ENCODE data around the gene SNX20. TPM values are rescaled to one million over a fixed set of nuclear protein-coding genes. Genes with fewer than 3 reads are reported as not detected.

Gene SNX20
- total RNA-seq, 1 donor from 2014 or later, result not detected

- Mint-ChIP-seq H3K4me1 (ENCODE audit: unreplicated experiment) (peaks cover 20% of the 10 kb centered on the region), H3K4me3 (no peak overlapping the region), H3K36me3 (no peaks in the 10 kb centered on the region), H3K27ac (no peak overlapping the region), H3K9me3 (no peaks in the 10 kb centered on the region), H3K27me3 (peaks cover 34% of the 10 kb centered on the region)
- DNase-seq (ENCODE audit: extremely low spot score, unreplicated experiment), result no peak
- TF ChIP-seq CTCF (conservative IDR thresholded peaks at IDR 0.05), result no peak
These were observed 15.0 kb upstream of the SNX20 start for GRCh38 chr16:50696126-50696525.

DNA sequence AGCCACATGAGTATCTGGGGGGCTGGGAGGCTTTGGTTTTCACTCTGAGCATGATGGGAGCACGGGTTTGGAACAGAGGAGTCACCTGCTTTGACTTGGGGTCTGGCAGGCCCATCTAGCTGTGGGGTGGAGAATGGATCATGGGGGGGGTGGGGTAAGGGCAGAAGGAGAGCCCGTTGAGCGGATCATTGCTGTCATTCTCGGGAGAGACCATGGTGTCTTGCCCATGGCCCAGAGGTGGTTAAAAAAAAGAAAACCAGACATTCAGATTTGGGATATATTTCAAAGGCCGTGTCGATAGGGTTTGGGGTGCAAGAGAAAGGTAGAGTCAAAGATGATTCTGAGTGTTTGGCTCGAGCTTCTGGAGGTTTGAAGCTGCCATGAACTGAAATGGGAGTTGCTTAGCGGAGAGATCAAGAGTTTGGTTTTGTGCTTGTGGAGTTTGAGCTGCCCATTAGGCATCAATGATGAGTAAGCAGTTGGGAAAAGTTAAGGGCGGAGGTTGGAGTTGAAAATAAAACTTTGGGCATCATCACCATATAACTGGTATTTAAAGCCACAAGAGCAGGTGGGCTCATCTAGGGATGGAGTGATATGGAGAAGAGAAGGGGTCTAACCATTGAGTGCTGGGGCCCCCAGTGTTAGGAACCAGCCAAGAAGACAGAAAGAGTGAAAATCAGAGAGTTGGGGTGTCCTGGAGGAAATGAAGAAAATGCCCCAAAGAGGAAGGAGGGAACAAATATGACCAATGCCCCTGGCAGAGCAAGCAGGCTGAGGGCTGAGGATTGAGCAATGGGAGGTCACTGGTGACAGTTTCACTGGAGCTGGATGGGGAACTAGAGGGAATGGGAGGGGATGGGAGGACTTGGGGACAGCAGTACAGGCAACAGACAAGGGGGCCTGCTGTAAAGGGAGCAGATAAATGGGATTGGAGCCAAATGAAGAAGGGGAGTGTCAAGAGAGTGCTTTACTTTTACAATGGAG lies 14.2 kb upstream of the SNX20 start:
- no peak for DNase-seq (ENCODE audit: extremely low spot score, unreplicated experiment)
- Mint-ChIP-seq H3K4me3 (no peak overlapping the region), H3K4me1 (ENCODE audit: unreplicated experiment) (peaks cover 20% of the 10 kb centered on the region), H3K36me3 (no peaks in the 10 kb centered on the region), H3K27ac (no peak overlapping the region), H3K9me3 (no peaks in the 10 kb centered on the region), H3K27me3 (peaks cover 41% of the 10 kb centered on the region)
- no peak for TF ChIP-seq CTCF (conservative IDR thresholded peaks at IDR 0.05)

- Mint-ChIP-seq H3K9me3 (no peaks in the 10 kb centered on the region), H3K4me3 (peak overlapping the region; percentile 71), H3K36me3 (no peaks in the 10 kb centered on the region), H3K27me3 (peaks cover 41% of the 10 kb centered on the region), H3K4me1 (ENCODE audit: unreplicated experiment) (peaks cover 20% of the 10 kb centered on the region), H3K27ac (no peak overlapping the region)
- no peak for TF ChIP-seq CTCF (conservative IDR thresholded peaks at IDR 0.05)
- DNase-seq (ENCODE audit: extremely low spot score, unreplicated experiment), result no peak
These were observed 13.1 kb upstream of the SNX20 start for GRCh38 chr16:50694206-50694605.

DNA sequence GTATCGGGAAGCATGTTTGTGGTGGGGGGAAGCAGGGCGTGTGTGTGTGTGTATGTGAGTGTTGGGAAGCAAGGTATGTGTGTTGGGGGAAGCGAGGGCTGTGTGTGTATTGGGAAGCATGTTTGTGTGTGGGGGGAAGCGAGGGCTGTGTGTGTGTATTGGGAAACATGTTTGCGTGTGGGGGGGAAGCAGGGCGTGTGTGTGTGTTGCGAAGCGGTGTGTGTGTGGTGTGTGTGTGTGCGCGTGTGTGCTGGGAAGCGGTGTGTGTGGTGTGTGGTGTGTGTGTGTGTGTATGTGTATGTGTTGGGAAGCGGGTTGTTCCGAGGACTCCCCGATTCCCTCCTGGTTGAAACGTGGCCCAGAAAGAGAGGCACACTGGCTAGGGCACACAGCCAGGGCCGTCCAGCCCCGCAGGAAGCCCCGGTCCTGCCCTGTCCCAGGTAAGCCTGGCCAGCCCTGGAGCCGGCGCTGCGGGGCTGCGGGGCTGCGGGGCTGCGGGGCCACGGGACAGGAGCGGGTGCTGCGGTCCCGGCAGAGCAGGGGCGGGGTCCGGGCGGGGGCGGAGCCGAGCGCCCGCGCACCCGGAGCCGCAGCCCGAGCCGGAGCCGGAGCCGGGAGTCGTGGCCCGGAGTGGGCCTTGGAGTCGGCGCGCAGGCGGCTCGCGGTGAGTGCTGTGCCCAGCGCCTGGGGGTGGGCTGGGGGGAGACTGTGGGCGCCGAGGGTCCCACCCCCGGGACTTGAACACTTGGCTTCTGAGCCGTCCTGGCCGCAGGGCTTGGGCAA lies 12.1 kb upstream of the SNX20 start, which contains the start of gene NOD2:
NOD2 (plus strand) TSS at position 608 of the 783 bp plus-strand sequence. CDS start 5,890 bp downstream, outside the sequence.
- no peak for TF ChIP-seq CTCF (conservative IDR thresholded peaks at IDR 0.05)
- no peak for DNase-seq (ENCODE audit: extremely low spot score, unreplicated experiment)
- no peaks in the 10 kb centered on the region for H3K36me3 Mint-ChIP-seq
- H3K4me3 Mint-ChIP-seq, result peak within 1 kb of the TSS; percentile 71
- H3K27me3 Mint-ChIP-seq, result peaks cover 41% of the 10 kb centered on the region
- H3K4me1 Mint-ChIP-seq (ENCODE audit: unreplicated experiment), result peaks cover 19% of the 10 kb centered on the region
- H3K27ac Mint-ChIP-seq, result no peak within 1 kb of the TSS
- H3K9me3 Mint-ChIP-seq, result no peaks in the 10 kb centered on the region

DNA sequence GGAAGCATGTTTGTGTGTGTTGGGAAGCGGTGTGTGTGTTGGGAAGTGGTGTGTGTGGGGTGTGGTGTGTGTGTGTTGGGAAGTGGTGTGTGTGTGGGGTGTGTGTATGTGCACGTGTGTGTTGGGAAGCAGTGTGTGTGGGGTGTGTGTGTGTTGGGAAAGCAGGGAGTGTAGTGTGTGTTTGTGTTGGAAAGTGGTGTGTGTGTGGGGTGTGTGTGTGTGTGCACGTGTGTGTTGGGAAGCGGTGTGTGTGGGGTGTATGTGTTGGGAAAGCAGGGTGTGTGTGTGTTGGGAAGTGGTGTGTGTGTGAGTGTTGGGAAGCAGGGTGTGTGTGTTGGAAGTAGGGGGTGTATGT lies 11.5 kb upstream of the SNX20 start:
- no peak for TF ChIP-seq CTCF (conservative IDR thresholded peaks at IDR 0.05)
- H3K4me1 Mint-ChIP-seq (ENCODE audit: unreplicated experiment), result peaks cover 14% of the 10 kb centered on the region
- no peak for DNase-seq (ENCODE audit: extremely low spot score, unreplicated experiment)
- no peaks in the 10 kb centered on the region for H3K36me3 Mint-ChIP-seq
- no peaks in the 10 kb centered on the region for H3K9me3 Mint-ChIP-seq
- H3K4me3 Mint-ChIP-seq, result no peak overlapping the region
- H3K27ac Mint-ChIP-seq, result no peak overlapping the region
- peaks cover 41% of the 10 kb centered on the region for H3K27me3 Mint-ChIP-seq
